HG03280 (cell line): ENCODE data around the gene IMPA2.
"Not testable (repeated sequence)": the region's sequence is repeated elsewhere in the genome, so short reads cannot be mapped to it uniquely, and the experiment has no call there.

ENCODE experiments used
- ATAC-seq: cut with Tn5 transposase; IDR thresholded peaks from one replicate; pipeline ENCODE4 v1.9.1; 2021; ENCODE audit warnings: mild to moderate bottlenecking, moderate library complexity; ENCODE audit not compliant: unreplicated experiment

IMPA2 gene

DNA sequence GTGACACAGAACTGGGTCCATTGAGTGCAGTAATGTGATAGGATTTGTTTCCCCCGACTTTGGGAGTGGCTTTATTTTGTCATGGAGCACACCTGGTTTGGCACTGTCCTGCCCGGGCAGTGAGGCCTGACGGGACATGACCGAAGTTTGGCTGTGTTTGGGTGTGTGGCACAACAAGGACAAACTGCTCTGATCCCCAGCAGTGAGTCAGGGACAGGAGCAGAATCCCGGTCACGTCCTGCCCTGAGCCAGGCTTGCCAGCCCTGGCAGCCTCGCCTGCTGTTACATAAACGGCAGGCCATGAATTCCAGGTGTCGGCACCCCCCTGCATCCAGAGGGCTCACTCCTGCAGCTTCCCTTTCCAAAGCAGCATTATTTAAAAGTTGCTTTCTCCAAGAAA is 45.7 kb downstream of the IMPA2 start:
- no peak for ATAC-seq

DNA sequence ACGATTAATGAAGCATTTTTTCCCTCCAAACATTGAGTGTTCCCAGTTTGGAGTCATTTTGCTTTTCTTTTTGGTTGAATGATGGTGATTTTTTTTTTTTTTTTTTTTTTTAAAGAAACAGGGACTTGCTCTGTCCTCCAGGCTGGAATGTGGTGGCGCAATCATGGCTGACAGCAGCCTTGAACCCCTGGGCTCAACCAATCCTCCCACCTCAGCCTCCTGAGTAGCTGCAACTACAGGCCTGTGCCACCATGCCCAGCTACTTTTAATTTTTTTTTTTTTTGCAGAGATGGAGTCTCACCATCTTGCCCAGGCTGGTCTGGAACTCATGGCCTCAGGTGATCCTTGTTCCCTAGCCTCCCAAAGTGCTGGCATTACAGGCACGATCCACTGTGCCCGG is 46.2 kb downstream of the IMPA2 start:
- no peak for ATAC-seq

DNA sequence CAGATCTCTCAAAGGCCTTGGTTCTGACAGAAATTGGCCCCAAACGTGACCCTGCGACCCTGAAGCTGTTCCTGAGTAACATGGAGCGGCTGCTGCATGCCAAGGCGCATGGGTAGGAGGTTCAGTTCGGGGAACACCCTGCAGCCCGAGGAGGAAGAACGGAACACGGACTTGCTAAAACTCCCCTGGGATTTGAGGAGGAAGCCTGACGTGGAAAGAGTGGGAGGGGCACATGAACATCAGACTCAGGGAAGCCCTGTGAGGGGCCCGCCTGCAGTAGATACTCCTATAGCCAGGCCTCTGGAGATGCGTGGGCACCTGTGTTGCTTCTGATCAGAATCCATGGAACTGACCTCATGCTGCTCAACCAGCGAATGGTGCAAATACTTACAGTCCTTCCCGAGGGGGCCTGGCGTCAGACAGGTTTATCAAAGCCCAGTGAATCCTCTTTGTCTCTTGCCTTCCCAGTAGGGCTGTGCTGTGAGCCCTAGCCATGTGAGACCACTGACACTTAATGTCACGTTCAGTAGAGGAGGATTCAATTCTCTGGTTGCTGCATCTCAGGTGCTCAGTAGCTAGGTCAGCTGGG is 46.8 kb downstream of the IMPA2 start:
- ATAC-seq = no peak

DNA sequence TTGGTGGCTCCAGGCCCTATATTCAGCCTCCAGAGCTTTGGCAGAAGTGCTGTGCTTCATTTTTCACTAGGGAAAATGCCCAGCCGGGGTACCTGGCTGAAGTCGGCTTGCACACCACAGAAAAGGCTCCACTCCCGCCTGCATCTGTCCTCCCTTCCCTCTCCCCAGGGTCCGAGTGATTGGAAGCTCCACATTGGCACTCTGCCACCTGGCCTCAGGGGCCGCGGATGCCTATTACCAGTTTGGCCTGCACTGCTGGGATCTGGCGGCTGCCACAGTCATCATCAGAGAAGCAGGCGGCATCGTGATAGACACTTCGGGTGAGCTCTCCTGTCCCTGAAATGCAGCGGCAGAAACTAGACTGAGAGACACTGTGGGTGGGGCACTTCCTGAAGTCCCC is 47.4 kb downstream of the IMPA2 start:
- no peak for ATAC-seq

DNA sequence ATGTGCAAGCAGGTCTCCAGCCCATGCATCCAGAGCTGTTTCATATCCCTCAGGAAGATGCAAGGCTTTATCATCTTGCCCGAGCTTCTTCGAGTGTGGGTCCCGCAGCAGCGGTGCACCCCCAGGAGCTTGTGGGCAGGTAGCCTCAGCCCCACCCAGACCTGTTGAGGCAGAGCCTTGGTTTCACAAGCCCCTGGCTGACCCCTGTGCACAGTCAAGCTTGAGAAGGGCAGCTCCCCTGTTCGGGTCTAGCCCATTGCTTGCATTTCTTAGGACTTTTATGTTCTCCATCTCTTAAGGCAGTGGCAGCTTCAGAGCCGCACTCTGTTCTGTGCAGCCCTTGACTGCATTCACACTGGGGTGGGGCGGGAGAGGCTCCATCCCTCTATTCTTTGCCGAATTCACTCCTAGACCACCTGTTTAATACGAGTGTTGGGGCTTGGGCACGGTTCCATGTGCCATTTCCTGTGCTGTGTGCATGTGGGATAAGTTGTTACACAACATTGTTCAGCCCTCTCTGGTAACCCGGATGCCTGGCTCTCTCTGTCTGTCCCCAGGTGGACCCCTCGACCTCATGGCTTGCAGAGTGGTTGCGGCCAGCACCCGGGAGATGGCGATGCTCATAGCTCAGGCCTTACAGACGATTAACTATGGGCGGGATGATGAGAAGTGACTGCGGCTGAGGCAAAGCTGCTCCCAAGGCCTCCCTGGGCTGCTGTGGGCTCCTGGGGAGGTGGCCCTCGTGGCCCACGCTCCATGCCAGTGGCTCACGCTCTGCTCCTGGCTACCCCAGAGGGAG is 48.7 kb downstream of the IMPA2 start:
- ATAC-seq = no peak

DNA sequence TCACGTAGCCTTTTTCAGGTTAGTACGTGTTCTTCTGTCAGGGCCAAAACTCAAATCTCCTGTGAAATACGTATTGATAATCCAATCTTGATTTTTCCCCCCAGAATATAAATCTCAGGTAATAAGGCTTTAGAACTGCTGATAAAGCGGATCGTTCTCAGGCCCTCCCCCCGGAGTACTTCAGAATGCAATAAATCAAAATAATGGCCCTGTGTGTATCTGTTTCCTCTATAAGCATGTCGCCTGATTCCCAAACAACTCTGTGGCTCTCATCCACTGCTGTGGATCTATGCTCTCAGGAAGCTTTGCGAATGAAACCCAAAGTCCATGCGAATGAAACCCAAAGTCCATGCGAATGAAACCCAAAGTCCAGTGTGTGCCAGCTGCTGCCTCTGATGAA is 49.4 kb downstream of the IMPA2 start:
- ATAC-seq = no peak

DNA sequence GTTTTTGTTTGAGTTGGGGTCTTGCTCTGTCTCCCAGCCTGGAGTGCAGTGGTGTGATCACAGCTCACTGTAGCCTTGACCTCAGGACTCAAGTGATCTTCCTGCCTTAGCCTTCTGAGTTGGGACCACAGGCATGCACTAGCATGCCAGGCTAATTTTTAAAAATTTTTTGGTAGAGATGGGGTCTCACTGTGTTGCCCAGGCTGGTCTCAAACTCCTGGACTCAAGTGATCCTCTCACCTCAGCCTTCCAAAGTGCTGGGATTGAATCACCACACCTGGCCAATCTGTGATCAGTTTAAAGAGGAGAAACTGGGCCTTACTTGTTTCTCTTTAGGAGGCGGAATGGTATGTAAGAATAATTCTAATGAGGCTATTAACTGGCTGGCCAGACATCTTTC is 49.9 kb downstream of the IMPA2 start:
- ATAC-seq = no peak

DNA sequence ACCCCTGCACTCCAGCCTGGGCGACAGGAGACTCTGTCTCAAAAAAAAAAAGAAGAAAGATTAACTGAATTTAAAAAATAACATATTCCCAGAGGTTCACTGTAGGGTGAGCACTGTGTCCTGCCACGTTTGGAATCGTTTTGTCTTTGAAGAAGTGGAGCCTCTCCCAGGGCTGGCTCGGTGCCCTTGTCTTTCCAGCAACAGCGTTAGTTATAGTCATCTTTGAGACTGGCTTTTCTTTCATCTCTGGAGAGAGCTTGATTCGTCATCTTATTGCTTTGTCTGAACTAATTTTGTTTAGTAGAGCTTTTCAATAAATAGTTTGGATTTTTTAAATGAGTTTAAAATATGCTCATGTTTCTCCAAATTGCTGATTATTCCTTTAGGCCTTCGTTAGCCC is 50.5 kb downstream of the IMPA2 start:
- no peak for ATAC-seq

DNA sequence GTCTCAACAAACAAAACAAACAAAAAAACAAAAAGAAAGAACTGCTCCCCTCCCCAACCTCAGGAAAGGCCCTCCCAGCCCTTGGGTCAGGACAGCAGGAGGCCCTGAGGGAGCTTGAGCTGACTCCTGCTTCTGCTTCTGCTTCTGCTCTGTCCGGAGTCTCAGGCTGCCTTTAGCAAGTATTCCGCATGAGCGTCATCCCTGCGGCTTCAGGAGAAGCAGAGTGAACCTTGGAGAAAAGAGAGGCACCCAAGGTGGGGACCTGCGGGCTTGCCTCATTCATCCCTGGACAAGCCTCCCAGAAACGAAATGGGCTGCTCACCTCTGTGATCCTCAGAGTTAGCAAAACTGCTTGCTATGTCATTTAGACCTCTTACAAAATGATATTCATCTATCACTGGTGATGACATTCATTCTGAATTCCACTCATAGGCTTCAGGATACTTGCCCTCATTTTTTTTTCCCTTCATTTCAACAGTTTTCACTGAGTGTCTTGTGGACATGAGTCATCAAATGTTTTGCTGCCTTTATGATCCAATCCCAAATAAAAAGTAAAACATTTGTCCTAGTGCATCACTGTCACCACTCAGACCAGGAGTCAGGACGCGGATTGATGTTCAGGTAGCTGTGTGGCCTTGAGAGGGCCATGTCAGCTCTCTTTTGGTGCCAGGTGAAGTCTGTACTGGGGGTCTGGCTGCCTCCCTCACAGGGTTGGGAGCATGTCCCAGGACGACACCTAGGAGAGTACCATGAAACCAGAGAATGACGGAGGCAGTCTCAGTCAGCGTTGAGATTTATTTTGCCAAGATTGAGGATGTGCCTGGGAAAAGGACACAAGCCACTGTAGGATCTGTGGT is 51.7 kb downstream of the IMPA2 start:
- ATAC-seq = no peak

DNA sequence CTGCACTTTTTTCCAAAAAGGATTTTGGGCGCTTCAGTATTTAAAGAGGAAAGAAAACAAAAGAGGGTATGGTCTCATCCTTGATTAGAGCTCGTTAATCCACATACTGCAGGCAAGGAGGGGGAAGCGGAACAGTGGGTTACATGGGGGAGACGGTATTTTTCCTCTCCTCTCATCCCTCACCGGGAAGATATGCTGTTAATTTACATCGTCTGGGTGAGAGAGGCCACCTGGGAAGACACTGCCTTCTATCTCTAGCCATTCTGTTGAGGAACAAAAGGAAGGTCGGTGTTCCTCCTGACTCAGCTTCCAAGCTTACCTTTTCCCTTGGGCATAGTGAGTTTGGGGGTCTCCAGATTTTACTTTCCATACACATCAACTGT is 52.3 kb downstream of the IMPA2 start:
- no peak for ATAC-seq

DNA sequence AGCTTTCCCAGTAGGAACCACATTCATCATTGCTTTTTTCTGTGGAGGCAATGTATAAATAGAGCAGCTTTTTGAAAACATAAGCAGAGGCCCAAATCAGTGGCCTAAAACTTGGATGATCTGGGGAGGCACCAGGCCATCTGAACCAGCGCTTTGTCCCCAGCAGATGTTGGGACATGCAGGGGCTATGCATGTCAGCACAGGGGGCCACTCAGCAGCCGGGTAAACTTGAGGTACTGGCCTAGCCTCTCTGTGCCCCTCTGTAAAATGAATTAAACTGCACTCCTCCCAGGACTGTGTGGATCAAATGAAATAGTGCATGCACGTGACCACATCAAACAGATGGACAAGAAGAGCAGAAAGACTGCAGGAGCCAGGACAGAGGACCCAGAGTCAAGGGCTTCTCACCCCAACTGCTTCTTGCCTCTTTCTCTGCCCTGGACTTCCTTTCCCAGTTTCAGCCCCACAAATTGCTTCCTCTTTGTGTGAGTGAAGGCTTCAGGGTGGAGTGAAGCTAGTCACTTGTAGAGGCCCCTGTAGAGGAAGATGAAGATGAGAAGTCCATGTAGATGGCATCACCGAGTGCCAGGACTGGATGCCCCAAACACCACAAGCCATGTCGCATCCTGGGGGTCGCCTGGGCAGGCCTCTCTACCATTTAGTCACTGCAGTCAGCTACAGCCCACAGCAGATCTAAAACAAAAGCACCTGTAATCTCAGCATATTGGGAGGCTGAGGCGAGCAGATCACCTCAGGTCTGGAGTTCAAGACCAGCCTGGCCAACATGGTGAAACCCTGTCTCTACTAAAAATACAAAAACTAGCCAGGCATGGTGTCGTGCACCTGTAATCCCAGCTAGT is 53.2 kb downstream of the IMPA2 start:
- no peak for ATAC-seq

DNA sequence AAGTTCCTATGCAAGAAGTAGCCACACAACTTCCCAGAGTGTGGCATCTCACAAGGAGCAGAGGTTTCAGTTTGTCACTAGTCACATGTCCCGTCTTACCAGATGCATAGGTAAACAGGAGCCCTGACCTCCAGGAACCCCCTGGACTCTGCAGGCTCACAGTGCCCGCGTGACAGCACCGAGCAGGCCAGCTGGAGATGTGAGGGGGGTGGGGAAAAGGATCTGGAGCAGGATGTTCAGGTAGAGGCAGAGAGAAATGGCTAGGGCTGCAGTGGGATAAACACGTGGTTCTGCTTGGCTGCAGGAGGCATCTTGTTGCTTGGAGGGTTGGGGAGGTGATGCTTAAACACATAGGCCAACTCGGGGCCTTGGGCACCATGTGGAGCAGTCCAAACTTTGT is 54.2 kb downstream of the IMPA2 start:
- ATAC-seq = no peak

DNA sequence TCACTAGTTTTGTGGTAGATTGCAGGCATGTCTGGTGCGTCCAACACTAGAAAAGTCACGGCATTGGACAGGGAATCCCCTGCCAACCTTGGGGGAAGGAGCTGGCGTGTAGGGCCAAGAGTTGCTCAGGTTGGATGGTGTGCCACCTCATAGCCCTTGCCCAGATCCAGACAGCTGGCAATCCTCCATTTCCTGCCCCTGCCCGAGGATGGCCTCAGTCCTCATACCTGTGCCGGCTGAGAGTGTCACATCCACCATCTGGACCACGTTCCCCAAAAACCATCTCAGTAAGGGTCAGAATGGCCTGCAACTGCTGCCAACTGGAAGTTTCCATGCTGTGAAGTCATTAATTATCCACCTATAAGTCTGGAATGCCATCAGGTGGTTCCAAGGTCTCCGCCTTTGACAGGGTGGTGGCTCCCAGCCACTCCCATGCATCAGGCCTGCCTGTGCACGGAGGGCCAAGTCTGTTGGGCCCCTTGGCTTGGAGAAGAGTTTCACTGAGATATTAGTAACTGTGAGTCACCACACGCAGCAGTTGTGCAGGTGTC is 55.0 kb downstream of the IMPA2 start:
- no peak for ATAC-seq

DNA sequence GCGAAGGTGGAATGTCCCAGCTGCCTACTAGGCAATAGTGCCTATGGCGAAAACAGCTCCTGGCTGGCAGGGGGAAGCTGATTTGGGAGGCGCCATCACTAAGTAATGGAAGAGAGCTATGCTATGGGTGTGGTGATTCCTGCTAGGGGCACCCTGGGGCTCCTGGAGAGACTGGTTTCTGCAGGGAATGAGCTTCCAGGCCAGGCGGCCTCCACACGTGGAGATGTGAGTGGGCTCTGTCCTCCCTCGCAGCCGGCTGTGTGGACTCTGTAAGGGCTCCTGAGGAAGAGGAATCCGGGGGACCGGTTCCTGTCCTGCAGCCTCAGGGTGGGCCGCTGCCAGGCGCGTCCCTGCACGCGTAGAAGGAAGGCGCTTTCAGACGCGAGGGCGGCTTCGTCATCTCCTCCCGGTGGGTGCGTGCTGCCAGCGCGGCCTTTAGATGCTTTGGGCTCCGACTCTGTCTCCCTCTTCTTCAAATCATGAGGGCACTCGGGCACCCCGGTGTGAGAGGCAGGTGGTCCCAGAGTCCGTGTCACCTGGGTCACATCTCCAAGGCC is 56.9 kb downstream of the IMPA2 start:
- ATAC-seq = no peak

DNA sequence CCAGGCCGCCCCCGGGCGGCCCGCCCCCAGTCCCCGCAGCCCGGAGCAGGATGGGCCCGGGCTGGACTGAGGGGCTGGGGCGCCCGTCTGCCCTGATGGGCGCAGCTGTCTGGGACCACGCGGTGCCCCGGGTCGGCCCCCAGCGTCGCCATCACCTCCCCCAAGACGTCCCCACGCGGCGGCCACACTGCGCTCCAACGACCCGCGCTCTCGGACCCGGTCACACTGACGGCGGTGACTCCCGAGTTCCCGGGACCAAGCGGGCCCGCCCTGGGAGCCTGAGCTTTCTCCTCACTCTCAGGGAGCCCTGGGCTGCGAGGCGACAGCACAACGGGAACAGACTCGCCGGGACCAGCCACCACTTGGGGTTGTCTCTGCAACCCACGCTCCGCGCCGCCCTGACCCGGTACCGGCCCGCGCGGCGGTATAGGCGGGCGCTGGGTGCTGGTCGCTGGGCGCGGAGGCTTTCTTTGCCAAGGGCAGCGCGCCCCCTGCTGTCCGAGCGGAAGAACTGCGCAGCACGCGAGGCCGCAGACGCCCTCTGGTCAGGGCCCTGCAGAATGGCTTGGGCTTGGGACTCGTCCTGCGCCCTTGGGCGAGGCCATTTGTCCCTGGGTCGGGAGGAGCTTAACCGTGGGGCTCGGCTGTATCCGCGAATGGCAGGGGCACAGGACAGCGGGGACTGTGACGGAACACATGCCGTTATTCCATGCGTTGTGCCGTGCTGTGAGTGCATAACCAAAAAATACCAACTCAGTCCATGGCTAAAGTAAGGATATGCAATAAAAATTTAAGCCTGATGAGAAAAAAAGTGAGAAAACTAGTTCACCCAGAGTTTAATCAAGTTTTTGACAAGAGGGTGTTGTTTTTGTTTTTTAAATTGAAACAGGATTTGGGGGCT is 57.6 kb downstream of the IMPA2 start:
- ATAC-seq = peak; percentile 74

DNA sequence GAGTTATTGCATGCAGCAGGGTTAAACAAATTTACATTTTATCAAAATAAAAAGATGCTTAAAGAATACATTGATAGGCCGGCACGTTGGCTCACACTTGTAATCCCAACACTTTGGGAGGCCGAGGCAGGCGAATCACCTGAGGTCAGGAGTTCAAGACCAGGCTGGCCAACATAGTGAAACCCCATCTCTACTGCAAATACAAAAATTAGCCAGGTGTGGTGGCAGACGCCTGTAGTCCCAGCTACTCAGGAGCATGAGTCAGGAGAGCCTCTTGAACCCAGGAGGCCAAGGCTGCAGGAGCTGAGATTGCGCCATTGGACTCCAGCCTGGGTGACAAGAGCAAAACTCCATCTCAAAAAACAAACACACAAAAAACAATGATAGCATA is 58.2 kb downstream of the IMPA2 start:
- ATAC-seq = not testable (repeated sequence)

DNA sequence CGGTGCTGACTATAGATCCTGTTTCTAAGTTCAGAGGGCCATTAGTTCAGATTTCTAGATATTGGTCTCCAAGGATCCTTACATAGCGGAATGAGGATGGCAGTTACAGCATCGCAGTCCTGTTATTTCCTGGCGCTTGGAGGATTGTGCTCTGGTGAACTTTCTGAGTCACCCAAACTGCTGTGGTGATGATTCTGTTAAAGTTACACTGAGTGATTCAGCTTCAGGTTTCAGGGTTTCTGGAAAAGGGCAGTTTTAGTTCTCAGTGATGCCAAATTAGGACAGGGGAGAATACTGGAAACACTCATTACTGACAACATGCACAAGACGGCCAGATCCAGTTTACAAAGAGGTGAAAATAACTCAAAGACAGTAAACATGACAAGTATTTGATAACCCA is 60.3 kb downstream of the IMPA2 start:
- no peak for ATAC-seq

DNA sequence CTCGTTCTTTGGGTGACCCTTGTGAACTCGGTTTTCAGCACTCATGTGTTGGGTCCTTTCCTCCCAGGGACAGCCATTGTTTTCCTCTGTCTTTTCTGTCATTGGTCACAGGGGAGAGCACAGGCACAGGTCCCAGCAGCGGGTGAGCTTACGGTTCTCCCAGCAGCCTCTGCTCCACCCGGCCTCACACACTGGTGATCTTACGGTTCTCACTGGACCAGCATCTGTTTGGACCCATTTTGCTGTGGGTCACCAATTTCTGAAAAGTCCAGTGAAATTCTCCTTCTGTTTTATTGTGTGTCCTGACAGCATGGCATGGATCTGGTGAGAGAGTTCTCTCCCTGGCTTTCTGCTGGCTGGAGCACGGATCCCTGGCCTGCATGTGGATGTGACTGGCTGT is 62.5 kb downstream of the IMPA2 start:
- ATAC-seq = no peak

DNA sequence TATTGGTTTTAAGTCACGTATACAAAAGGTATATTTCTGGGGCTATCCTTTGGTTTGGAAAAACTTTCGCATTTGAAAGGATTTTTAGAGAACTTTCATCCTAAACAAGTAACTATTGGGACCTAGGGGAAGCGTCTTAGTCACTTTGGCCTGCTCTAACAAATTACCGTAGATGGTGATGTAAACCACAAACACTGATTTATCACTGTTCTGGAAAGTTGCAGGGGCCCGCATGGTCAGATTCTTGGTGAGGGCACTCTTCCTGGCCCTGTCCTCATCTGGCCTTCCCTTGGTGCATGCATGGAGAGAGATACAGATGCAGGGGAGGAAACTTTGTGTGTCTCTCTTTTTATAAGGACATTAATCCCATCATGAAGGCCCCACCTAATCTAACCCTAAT is 63.3 kb downstream of the IMPA2 start:
- ATAC-seq = no peak
